ENCODE measurements around the gene PALLD.
"Not testable (repeated sequence)": the region's sequence is repeated elsewhere in the genome, so short reads cannot be mapped to it uniquely, and the experiment has no call there.

PALLD gene

GRCh38 chr4:168695288-168695687 lies 198.4 kb downstream of the PALLD start:
- peak in 1 of 2 experiments; percentile 36 for DNase-seq (ENCODE audit: low read depth in 1 of 2, low spot score in 1 of 2)
- in situ Hi-C loops (cut with HindIII; ENCODE audit: low pct_unique_long_range_greater_than_20kb, low sequenced_read_pairs), result no loop called here
- TF ChIP-seq JUND (IDR thresholded peaks at IDR 0.05; ENCODE audit: low read depth), result no peak

GRCh38 chr4:168696280-168696679 lies 199.4 kb downstream of the PALLD start:
- TF ChIP-seq JUND (IDR thresholded peaks at IDR 0.05; ENCODE audit: low read depth), result no peak
- DNase-seq (ENCODE audit: low read depth in 1 of 2, low spot score in 1 of 2), result no peak
- in situ Hi-C loops (cut with HindIII; ENCODE audit: low pct_unique_long_range_greater_than_20kb, low sequenced_read_pairs), result no loop called here

- in situ Hi-C loops (cut with HindIII; ENCODE audit: low pct_unique_long_range_greater_than_20kb, low sequenced_read_pairs), result no loop called here
These were observed 200.0 kb downstream of the PALLD start for GRCh38 chr4:168696826-168697225.

GRCh38 chr4:168699224-168699878 lies 202.5 kb downstream of the PALLD start:
- no peak for TF ChIP-seq JUND (IDR thresholded peaks at IDR 0.05; ENCODE audit: low read depth)
- DNase-seq (ENCODE audit: low read depth in 1 of 2, low spot score in 1 of 2), result peak in 1 of 2 experiments; percentile 77
- in situ Hi-C loops (cut with HindIII; ENCODE audit: low pct_unique_long_range_greater_than_20kb, low sequenced_read_pairs), result no loop called here

More at GRCh38 chr4:168696826-168697225, 200.0 kb downstream of the PALLD start:
- no peak for DNase-seq (ENCODE audit: low read depth in 1 of 2, low spot score in 1 of 2)
- TF ChIP-seq JUND (IDR thresholded peaks at IDR 0.05; ENCODE audit: low read depth), result no peak

GRCh38 chr4:168701061-168701460 lies 204.2 kb downstream of the PALLD start:
- no peak for TF ChIP-seq JUND (IDR thresholded peaks at IDR 0.05; ENCODE audit: low read depth)
- in situ Hi-C loops (cut with HindIII; ENCODE audit: low pct_unique_long_range_greater_than_20kb, low sequenced_read_pairs), result no loop called here
- DNase-seq (ENCODE audit: low read depth in 1 of 2, low spot score in 1 of 2), result no peak

DNA sequence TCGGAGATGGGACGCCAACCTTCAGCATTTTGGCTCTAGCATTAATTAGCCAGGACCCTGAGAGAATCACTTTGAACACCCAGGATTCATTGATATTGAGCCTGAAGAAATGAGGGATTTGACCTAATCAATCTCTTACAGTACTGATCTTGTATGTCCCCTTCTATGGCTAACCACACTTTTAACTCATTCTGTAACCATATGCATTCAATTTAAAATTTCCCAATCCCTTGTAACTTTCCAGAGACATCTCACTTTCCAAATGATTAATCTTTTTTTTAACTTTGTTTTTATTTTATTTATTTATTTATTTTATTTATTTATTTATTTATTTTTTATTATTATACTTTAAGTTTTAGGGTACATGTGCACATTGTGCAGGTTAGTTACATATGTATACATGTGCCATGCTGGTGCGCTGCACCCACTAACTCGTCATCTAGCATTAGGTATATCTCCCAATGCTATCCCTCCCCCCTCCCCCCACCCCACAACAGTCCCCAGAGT lies 205.8 kb downstream of the PALLD start:
- DNase-seq (ENCODE audit: low read depth in 1 of 2, low spot score in 1 of 2), result not testable (repeated sequence)

GRCh38 chr4:168705121-168705520 lies 208.3 kb downstream of the PALLD start:
- TF ChIP-seq JUND (IDR thresholded peaks at IDR 0.05; ENCODE audit: low read depth), result no peak
- in situ Hi-C loops (cut with HindIII; ENCODE audit: low pct_unique_long_range_greater_than_20kb, low sequenced_read_pairs), result no loop called here
- DNase-seq (ENCODE audit: low read depth in 1 of 2, low spot score in 1 of 2), result no peak

More for the DNA sequence above, 205.8 kb downstream of the PALLD start:
- in situ Hi-C loops (cut with HindIII; ENCODE audit: low pct_unique_long_range_greater_than_20kb, low sequenced_read_pairs), result not testable (repeated sequence)

GRCh38 chr4:168707205-168707604 lies 210.4 kb downstream of the PALLD start:
- in situ Hi-C loops (cut with HindIII; ENCODE audit: low pct_unique_long_range_greater_than_20kb, low sequenced_read_pairs), result no loop called here
- DNase-seq (ENCODE audit: low read depth in 1 of 2, low spot score in 1 of 2), result no peak
- no peak for TF ChIP-seq JUND (IDR thresholded peaks at IDR 0.05; ENCODE audit: low read depth)

- TF ChIP-seq JUND (IDR thresholded peaks at IDR 0.05; ENCODE audit: low read depth), result no peak
- DNase-seq (ENCODE audit: low read depth in 1 of 2, low spot score in 1 of 2), result no peak
- in situ Hi-C loops (cut with HindIII; ENCODE audit: low pct_unique_long_range_greater_than_20kb, low sequenced_read_pairs), result no loop called here
These were observed 211.3 kb downstream of the PALLD start for GRCh38 chr4:168708108-168708507.

- DNase-seq (ENCODE audit: low read depth in 1 of 2, low spot score in 1 of 2), result peak in 1 of 2 experiments; percentile 70
- in situ Hi-C loops (cut with HindIII; ENCODE audit: low pct_unique_long_range_greater_than_20kb, low sequenced_read_pairs), result no loop called here
- TF ChIP-seq JUND (IDR thresholded peaks at IDR 0.05; ENCODE audit: low read depth), result no peak
These were observed 213.6 kb downstream of the PALLD start for GRCh38 chr4:168710353-168710946.

DNA sequence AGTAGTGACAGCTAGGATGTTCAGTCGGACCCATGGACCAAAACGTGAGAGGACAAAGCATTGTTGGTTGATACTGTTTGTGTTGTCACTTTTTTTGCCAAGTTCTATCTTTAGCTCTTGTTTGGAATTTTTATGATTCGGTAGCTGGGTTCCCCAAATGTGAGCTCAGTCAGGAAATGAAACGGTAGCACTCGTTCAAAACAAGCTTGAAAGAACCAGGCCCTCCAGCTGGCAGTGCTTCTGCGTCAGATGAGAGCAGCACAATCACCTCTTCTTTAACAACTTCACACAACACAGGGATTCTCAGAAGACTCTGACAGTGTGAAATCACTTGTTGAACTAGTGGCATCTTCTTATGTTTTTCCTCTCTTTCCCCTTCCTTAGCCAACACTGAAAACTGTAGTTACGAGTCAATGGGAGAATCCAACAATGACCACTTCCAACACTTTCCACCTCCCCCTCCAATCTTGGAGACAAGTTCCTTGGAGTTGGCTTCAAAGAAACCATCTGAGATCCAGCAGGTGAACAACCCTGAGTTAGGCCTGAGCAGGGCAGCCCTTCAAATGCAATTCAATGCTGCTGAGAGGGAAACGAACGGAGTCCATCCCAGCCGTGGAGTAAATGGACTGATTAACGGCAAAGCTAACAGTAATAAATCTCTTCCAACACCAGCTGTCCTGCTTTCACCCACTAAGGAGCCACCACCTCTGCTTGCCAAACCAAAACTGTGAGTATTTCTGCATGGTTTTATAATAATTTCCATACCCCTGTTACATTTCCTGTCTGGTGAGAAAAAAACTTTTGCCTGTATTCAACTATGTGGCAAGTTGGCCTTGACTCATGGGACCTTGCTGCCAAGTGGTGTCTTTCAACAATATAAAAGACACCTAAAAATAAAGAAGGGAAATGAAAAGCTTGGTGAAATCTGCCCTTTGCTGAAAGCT lies 214.6 kb downstream of the PALLD start:
- no peak for DNase-seq (ENCODE audit: low read depth in 1 of 2, low spot score in 1 of 2)
- no peak for TF ChIP-seq JUND (IDR thresholded peaks at IDR 0.05; ENCODE audit: low read depth)
- in situ Hi-C loops (cut with HindIII; ENCODE audit: low pct_unique_long_range_greater_than_20kb, low sequenced_read_pairs), result no loop called here

GRCh38 chr4:168712316-168712890 lies 215.6 kb downstream of the PALLD start:
- no peak for DNase-seq (ENCODE audit: low read depth in 1 of 2, low spot score in 1 of 2)
- no peak for TF ChIP-seq JUND (IDR thresholded peaks at IDR 0.05; ENCODE audit: low read depth)
- in situ Hi-C loops (cut with HindIII; ENCODE audit: low pct_unique_long_range_greater_than_20kb, low sequenced_read_pairs), result no loop called here
